HG03432 (cell line): ENCODE measurements around the gene TNIP1.

ENCODE experiments used
- ATAC-seq: cut with Tn5 transposase; IDR thresholded peaks from one replicate; pipeline ENCODE4 v1.9.1; 2021; ENCODE audit warnings: mild to moderate bottlenecking, moderate library complexity; ENCODE audit not compliant: unreplicated experiment

TNIP1 gene

GRCh38 chr5:151025250-151025606 lies 55.6 kb downstream of the TNIP1 start:
- no peak for ATAC-seq

DNA sequence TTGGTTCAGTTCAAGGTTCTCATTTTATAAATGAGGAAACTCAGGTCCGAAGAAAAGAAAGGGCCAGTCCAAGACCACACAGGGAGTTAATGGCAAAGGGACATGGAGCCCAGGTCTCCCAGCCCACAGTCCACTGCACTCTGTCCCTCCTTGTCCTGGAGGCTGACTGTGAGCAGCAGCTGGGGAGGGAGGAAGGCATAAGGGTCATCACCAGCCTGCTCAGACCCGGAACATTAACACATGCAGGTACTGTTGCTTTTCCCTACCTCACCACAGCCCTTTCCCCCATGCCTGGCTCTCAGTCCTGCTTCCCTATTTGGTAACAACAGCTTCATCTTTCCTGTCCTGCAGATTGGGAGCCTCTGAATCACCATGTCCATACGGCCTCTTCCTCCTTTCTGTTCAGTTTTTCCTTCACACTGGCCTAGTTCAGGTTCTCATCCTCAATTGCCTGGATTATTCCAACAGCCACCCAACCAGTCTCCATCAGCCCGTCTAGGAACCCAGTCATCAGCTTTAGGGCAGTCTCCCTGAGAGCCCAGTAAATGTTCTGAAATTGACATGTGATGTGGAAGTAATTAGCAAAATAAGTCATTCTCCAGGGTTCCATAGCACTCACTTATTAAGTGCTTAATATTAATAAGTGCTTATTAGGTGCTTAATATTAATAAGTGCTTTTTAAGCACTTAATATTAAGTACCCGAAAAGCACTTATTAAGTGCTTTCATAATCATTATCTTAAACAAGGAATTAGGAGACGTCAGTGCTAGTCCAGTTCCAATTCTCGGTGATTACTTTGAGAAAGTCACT lies 56.2 kb downstream of the TNIP1 start:
- ATAC-seq: no peak

DNA sequence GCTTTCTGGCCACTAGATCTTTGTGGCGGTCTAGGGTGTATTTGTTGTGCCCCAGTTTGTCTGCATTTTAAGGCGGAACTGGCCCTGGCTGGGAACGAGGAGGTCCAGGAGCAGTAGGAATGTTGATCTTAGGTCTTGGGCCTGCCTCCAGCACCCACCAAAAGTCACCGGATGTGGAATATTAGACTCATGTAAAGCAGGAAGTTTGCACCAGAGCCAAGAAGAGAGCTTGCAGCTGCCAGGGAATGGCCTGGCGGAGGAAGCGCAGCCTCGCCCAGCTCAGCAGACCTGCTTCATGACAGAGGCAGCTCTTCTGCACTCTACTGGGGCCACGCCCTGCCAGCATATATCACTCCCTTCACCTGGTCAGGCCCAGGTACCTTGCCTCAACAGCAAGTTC lies 57.2 kb downstream of the TNIP1 start:
- ATAC-seq: no peak

- no peak for ATAC-seq
Observed at GRCh38 chr5:151023047-151023615, 57.7 kb downstream of the TNIP1 start.

DNA sequence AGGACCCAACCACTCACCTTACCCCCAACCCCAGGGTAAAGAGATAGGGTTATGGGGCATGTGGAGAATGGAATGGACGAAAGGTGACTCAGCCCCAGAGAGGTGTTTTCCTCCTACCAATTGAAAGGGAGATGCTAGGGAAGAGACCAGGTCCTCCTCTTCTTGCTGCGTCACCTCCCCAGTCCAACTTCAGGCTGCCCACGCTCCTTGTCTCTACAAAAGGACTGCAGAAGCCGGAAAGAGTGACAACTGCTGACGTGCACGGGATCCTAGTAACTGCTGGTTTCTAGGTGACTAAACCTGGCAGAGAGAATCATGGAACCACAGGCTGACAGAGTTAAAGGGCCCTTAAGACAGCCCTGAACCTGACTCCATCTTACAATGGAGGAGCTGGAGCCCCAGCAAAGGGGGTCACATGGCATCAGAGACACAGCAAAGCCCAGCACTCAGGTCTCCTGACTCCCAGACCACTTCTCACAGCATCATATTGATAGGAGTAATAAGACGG lies 58.3 kb downstream of the TNIP1 start:
- no peak for ATAC-seq

GRCh38 chr5:151021746-151022145 lies 59.1 kb downstream of the TNIP1 start:
- ATAC-seq: no peak

- peak; percentile 82 for ATAC-seq
Observed at GRCh38 chr5:151020304-151021110, 60.3 kb downstream of the TNIP1 start, which contains the start of gene GPX3. Gene GPX3, plus strand, starts transcription at chr5:151020591. Its CDS starts 64 bp downstream, at chr5:151020655.

- no peak for ATAC-seq
Observed at GRCh38 chr5:151019331-151019730, 61.5 kb downstream of the TNIP1 start.

DNA sequence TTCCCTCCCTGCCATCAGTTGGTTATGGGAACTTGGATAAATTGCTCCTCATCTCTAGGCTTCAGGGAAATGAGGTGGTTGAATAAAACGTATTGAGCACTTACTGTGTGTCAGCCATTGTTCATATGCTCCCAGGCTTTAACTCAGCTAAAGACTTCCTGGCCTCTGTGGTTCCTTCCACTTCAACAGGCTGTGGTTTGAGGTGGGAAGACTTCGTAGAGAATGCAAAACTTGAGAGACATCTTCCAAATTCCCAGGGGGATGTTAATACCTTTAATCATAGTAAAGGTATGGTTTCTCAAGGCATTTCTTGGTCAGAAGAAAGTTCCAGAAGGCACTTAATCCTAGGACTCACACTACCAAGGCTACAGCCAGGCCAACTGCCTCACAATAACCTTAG lies 62.0 kb downstream of the TNIP1 start:
- no peak for ATAC-seq

DNA sequence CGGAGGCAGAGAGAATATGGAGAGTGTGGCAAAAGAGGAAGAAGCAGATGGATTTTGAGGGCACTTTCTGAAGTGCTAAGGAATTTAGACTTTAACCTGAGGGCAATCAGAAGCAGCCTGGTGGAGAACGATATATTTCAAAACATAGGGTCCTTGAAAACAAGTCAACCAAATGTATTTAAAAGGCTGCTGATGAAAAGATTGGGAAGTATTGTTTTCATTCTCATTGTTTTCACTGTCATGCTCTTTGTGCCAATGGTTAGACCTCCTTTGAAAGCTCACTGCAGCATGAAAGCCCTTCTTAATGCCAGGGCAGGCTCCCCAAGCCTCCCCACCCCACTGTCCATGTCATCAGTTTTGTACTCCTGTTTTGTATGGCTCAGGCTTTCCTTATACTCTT lies 62.9 kb downstream of the TNIP1 start:
- no peak for ATAC-seq

DNA sequence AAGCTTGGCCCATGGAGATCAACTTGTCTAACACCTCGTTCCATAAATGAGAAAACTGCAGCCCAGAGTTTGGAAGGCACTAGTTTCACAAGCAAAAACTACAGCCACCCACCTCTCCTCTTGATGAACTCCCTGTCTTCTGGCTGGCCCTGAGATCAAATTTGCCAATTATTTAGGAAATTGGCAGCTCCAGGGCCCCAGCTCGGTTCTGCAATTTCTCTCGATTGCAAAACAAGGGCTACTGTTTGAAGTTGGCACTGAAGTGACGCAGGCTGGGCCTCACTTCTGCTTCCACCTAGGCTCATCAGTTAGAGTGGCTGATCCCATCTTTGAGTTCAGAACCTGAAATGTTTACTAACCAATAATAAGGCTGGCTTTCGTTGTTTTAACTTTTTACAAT lies 64.1 kb downstream of the TNIP1 start:
- ATAC-seq: no peak

- no peak for ATAC-seq
Observed at GRCh38 chr5:151015974-151016587, 64.8 kb downstream of the TNIP1 start.

DNA sequence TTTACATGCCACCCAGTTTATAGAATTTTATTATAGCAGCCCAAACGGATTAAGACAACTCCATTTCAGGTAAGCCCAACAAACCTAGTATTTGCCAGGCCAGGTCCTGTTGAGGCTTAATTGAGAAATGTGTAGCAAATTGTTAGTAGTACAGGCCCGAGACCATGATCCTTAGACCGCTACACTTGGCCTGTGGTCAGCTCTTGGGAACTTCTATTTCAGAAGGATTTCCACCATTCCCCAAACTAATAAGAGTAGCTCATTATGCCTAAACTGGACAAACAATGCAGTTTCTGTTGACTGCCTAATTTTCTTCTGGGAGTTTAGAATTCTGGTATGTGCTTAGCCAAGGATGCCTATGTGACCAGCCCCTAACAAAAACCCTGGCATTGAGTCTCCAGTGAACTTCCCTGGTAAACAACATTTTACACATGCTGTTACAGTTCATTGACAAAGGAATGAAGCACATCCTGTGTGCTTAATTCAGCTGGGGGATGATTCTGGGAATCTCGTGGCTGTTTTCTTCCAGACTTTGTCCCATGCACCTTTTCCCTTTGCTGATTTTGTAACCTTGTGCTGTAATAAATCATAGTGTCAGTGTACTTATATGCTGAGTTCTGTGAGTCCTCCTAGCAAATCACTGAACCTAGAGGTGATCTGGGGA lies 66.0 kb downstream of the TNIP1 start:
- ATAC-seq: no peak

DNA sequence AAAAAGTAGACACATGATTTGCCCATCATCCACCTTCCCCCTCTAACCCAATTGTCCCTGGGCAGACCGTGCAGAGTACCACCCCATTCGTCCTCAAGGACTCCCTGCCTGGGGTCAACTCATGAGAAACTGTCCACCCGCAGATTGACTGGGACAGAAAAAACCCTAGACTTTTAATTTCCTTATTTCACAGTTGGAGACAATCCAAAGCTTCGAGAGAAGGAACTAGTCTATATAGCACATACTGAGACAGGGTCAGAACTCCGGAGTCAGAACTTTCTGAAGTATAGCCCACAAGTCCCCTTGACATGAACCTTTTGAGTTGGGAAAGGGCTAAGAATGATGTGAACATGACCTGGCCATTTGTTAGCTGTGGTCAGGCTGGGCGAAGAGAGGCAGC lies 68.0 kb downstream of the TNIP1 start:
- no peak for ATAC-seq

- no peak for ATAC-seq
Observed at GRCh38 chr5:151008906-151009305, 71.9 kb downstream of the TNIP1 start.

- no peak for ATAC-seq
Observed at GRCh38 chr5:151008210-151008491, 72.7 kb downstream of the TNIP1 start.

GRCh38 chr5:151007430-151008209 lies 73.2 kb downstream of the TNIP1 start:
- no peak for ATAC-seq

DNA sequence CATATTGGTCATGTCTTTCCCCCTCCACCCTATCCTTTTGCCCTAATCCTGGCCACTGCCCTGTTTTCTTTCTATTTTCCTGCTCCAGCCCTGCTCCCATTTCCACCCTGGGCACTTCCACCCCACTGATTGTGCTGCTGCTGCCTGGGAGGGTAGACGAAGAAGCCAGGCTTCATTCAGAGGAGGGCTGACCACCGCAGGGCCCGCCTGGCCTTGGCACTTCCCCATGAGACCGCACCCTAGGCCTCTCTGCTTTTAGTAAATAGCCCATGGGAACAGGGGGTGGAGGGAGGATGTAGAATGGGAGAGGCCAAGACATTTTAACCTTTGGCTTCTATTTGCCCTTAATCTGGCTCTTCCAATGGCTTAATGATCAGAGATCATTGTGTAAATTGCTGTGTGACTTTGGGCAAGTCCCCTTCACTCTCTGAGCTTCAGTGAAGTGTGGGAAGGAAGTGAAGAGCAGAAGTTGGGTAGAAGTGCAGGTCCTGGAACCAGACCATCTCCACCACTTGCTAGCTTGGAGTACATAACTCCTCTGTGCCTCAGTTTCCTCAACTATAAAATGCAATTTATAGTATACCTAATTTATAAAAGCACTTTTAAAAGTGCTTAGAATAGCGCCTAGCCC lies 74.0 kb downstream of the TNIP1 start:
- no peak for ATAC-seq

GRCh38 chr5:151005950-151006576 lies 74.8 kb downstream of the TNIP1 start:
- no peak for ATAC-seq
